IMR-90 (cell line): ENCODE results near the gene TGFBR1. TPM values are rescaled to one million over a fixed set of nuclear protein-coding genes. Genes with fewer than 3 reads are reported as not detected.

Source experiments
- ATAC-seq: fragments of 200-7000 bp; cut with Tn5 transposase; 2 replicates; pipeline ENCODE4 v1.9.1; 2020; ENCODE audit warnings: low read depth, mild to moderate bottlenecking, moderate library complexity
- BruUV-seq: library from RNA; stranded (reverse); fragments of 400-500 nt; replicated peaks from 2 replicates; lab custom pipeline; 2021; lab: Mats Ljungman, UMichigan
- CTCF ChIA-PET: fragments of 300-600 bp; formaldehyde crosslinking; extraction: SDS; loops from one replicate; lab custom pipeline; 2021; ENCODE audit warnings: antibody characterized with exemption; lab: Yijun Ruan, JAX
- POLR2A ChIA-PET: fragments of 300-600 bp; sonication (Branson Sonifier 250); formaldehyde crosslinking; loops from one replicate; lab custom pipeline; 2022; ENCODE audit warnings: antibody characterized with exemption; ENCODE audit not compliant: unreplicated experiment; lab: Charles Lee
- DNase-seq: peaks from one replicate; pipeline ENCODE4 v3.0.0; 2013
- H2AFZ ChIP-seq: replicated peaks from 2 replicates; pipeline ENCODE3; 2013; ENCODE audit warnings: low read length, mild to moderate bottlenecking; ENCODE audit not compliant: poor library complexity
- H2AK5ac ChIP-seq: 2 replicates; pipeline ENCODE4 v1.6.1; 2013; ENCODE audit warnings: low read depth, low read length, inconsistent platforms
- H2AK9ac ChIP-seq: replicated peaks from 2 replicates; pipeline ENCODE3; 2013; ENCODE audit warnings: mild to moderate bottlenecking, low read depth, low read length, moderate library complexity; ENCODE audit not compliant: poor library complexity
- H2BK120ac ChIP-seq: 2 replicates; pipeline ENCODE4 v1.6.1; 2013; ENCODE audit warnings: low read depth, low read length, inconsistent platforms
- H2BK15ac ChIP-seq: 3 replicates; pipeline ENCODE4 v1.6.1; 2013; ENCODE audit warnings: low read depth, low read length, inconsistent platforms
- H2BK20ac ChIP-seq: 2 replicates; pipeline ENCODE4 v1.6.1; 2013; ENCODE audit warnings: low read depth, mild to moderate bottlenecking, inconsistent platforms, low read length, moderate library complexity
- H2BK5ac ChIP-seq: 2 replicates; pipeline ENCODE4 v1.6.1; 2013; ENCODE audit warnings: mild to moderate bottlenecking, low read depth, low read length, inconsistent platforms; ENCODE audit not compliant: poor library complexity, severe bottlenecking
- H3K14ac ChIP-seq: replicated peaks from 2 replicates; pipeline ENCODE4 v1.6.1; 2013; ENCODE audit warnings: low read depth, low read length, inconsistent platforms
- H3K18ac ChIP-seq: 2 replicates; pipeline ENCODE4 v1.6.1; 2013; ENCODE audit warnings: low read depth, low read length, control low read depth
- H3K23ac ChIP-seq: 2 replicates; pipeline ENCODE4 v1.6.1; 2013; ENCODE audit warnings: low read depth, low read length, inconsistent platforms
- H3K27ac ChIP-seq: 2 replicates; pipeline ENCODE4 v1.5.1; 2013; ENCODE audit warnings: mild to moderate bottlenecking, control low read depth, low read length; ENCODE audit not compliant: insufficient read depth
- H3K27me3 ChIP-seq: 2 replicates; pipeline ENCODE4 v1.6.1; 2013; ENCODE audit warnings: low read length; ENCODE audit not compliant: control insufficient read depth, insufficient read depth
- H3K36me3 ChIP-seq: 2 replicates; pipeline ENCODE4 v1.6.1; 2013; ENCODE audit warnings: low read length, mixed read lengths; ENCODE audit not compliant: control insufficient read depth, insufficient read depth
- H3K4ac ChIP-seq: 2 replicates; pipeline ENCODE4 v1.6.1; 2013; ENCODE audit warnings: low read depth, low read length, inconsistent platforms
- H3K4me1 ChIP-seq: 2 replicates; pipeline ENCODE4 v1.6.1; 2013; ENCODE audit warnings: low read length, mixed read lengths; ENCODE audit not compliant: control insufficient read depth, insufficient read depth
- H3K4me2 ChIP-seq: 2 replicates; pipeline ENCODE4 v1.6.1; 2013; ENCODE audit warnings: low read depth, mild to moderate bottlenecking, control low read depth, low read length, moderate library complexity
- H3K4me3 ChIP-seq: 2 replicates; pipeline ENCODE4 v1.5.1; 2013; ENCODE audit warnings: low read depth, mild to moderate bottlenecking, control low read depth, low read length, moderate library complexity; ENCODE audit not compliant: insufficient read depth
- H3K56ac ChIP-seq: 2 replicates; pipeline ENCODE4 v1.6.1; 2013; ENCODE audit warnings: low read length, inconsistent platforms; ENCODE audit not compliant: insufficient read depth; ENCODE audit errors: extremely low read depth
- H3K79me1 ChIP-seq, 2 experiments: 2 replicates each; pipeline ENCODE4 v1.6.1; 2013; ENCODE audit warnings: low read length in 2 of 2, inconsistent platforms in 1 of 2, low read depth in 1 of 2
- H3K9ac ChIP-seq: 2 replicates; pipeline ENCODE4 v1.6.1; 2013; ENCODE audit warnings: low read depth, low read length, control low read depth
- H3K9me1 ChIP-seq: 2 replicates; pipeline ENCODE4 v1.6.1; 2013; ENCODE audit warnings: low read length, inconsistent platforms; ENCODE audit not compliant: insufficient read depth
- H3K9me3 ChIP-seq: 2 replicates; pipeline ENCODE4 v1.6.1; 2013; ENCODE audit warnings: low read length; ENCODE audit not compliant: control insufficient read depth, insufficient read depth
- H4K20me1 ChIP-seq: 2 replicates; pipeline ENCODE4 v1.6.1; 2013; ENCODE audit warnings: low read length, inconsistent platforms; ENCODE audit not compliant: insufficient read depth
- H4K5ac ChIP-seq: 2 replicates; pipeline ENCODE4 v1.6.1; 2013; ENCODE audit warnings: mild to moderate bottlenecking, low read depth, low read length, control low read depth
- H4K8ac ChIP-seq, 2 experiments: 2 replicates each; pipeline ENCODE4 v1.6.1; 2013; ENCODE audit warnings: low read depth in 2 of 2, low read length in 2 of 2, control low read depth in 1 of 2, inconsistent platforms in 1 of 2
- H4K91ac ChIP-seq: 2 replicates; pipeline ENCODE4 v1.6.1; 2013; ENCODE audit warnings: low read depth, low read length, inconsistent platforms; ENCODE audit not compliant: insufficient read depth
- BHLHE40 ChIP-seq: fragments of 150-350 bp; IDR thresholded peaks from 2 replicates; pipeline ENCODE4 v1.6.1; 2016; ENCODE audit warnings: mild to moderate bottlenecking, low read depth, low read length
- CHD1 ChIP-seq: IDR thresholded peaks from 2 replicates; pipeline ENCODE4 v1.6.1; 2012; ENCODE audit warnings: low read depth, low read length, improper control_type of control experiment
- ELK1 ChIP-seq: fragments of 150-350 bp; IDR thresholded peaks from 2 replicates; pipeline ENCODE4 v1.6.1; 2016; ENCODE audit warnings: low read depth, mild to moderate bottlenecking, low read length, moderate library complexity, borderline replicate concordance
- FOS ChIP-seq: fragments of 150-350 bp; IDR thresholded peaks from 2 replicates; pipeline ENCODE4 v1.6.1; 2016; ENCODE audit warnings: low read depth, low read length
- MAFK ChIP-seq: IDR thresholded peaks from 2 replicates; pipeline ENCODE4 v1.6.1; 2012; ENCODE audit warnings: low read depth, low read length, improper control_type of control experiment
- NFE2L2 ChIP-seq: fragments of 150-350 bp; IDR thresholded peaks from 2 replicates; pipeline ENCODE4 v1.6.1; 2016; ENCODE audit warnings: low read depth, mild to moderate bottlenecking, low read length
- RAD21 ChIP-seq: IDR thresholded peaks from 2 replicates; pipeline ENCODE4 v1.6.1; 2012; ENCODE audit warnings: low read length, improper control_type of control experiment
- SMC3 ChIP-seq: fragments of 150-350 bp; IDR thresholded peaks from 2 replicates; pipeline ENCODE4 v1.6.1; 2016; ENCODE audit warnings: low read depth, mild to moderate bottlenecking, antibody characterized with exemption, low read length, moderate library complexity
- WGBS, 2 experiments: methylation state at CpG; one replicate each; pipeline versions ENCODE4 v1.1.5 to v1.1.7; 2013; ENCODE audit warnings: missing lambda C conversion rate in 2 of 2; ENCODE audit not compliant: insufficient read length in 1 of 2; ENCODE audit errors: extremely low coverage in 2 of 2; 5-methylcytosine and 5-hydroxymethylcytosine counted together
- dilution Hi-C: fragments of 300-500 bp; cut with HindIII; formaldehyde crosslinking; loops from one replicate; pipeline ENCODE4 v1.14.3; 2018; ENCODE audit warnings: low sequenced_read_pairs; ENCODE audit not compliant: unreplicated experiment
- in situ Hi-C: fragments of 300-500 bp; cut with MboI; formaldehyde crosslinking; loops from 3 replicates; pipeline ENCODE4 v1.14.3; 2019; ENCODE audit warnings: low sequenced_read_pairs, inconsistent platforms, mixed read lengths
- intact Hi-C: fragments of 100-400 bp; cut with micrococcal nuclease; formaldehyde crosslinking; loops from 2 replicates; pipeline ENCODE4 v1.10.0; 2022
- polyA plus RNA-seq, 3 experiments: library from polyadenylated mRNA; depleted of rRNA; stranded (reverse); fragments of >200 nt; gene quantifications; 2 replicates each; pipeline ENCODE4 v1.2.3, GENCODE V29; 2012; ENCODE audit warnings: low replicate concordance in 1 of 3
- total RNA-seq: library from RNA; depleted of rRNA; stranded (reverse); fragments of >200 nt; gene quantifications from 2 replicates; pipeline ENCODE4 v1.2.3, GENCODE V29; 2012

Gene TGFBR1
- total and polyA plus RNA-seq, 2 of the 4 experiments (the other 2 are of a cell fraction) = 15.1 to 75.3 TPM

- H2BK120ac ChIP-seq = no peak overlapping the region
- H3K14ac ChIP-seq = no peak overlapping the region
- H4K5ac ChIP-seq = no peak overlapping the region; the same call in 1 of the 2 replicates
- H3K27ac ChIP-seq = no peak overlapping the region
- no peaks in the 10 kb centered on the region for H3K79me1 ChIP-seq
- BruUV-seq = no TSS peak
- dilution Hi-C loops (no loop called here), intact Hi-C loops (no loop called here), in situ Hi-C loops (loop anchor here (25.0 kb wide), 1 partner anchor 1397 kb away; the partner anchor contains the start of gene CAVIN4)
- no peaks in the 10 kb centered on the region for H3K36me3 ChIP-seq
- CTCF ChIA-PET = no interaction called here
- no peak overlapping the region for H2AK5ac ChIP-seq
- no peak; the same call in 1 of the 2 replicates for ATAC-seq
- peaks cover 4% of the 10 kb centered on the region for H3K4me1 ChIP-seq
- no peak for DNase-seq
- WGBS, 2 experiments = 100% methylated on average over 2 of the region's 3 CpGs; no CpG with 5 or more reads in 1 of the 2 experiments
- H3K9me3 ChIP-seq = peaks cover 5% of the 10 kb centered on the region
- no peak overlapping the region for H4K91ac ChIP-seq
- no peak overlapping the region for H3K4me3 ChIP-seq
- no peak overlapping the region for H3K9ac ChIP-seq
- H2BK20ac ChIP-seq = no peak overlapping the region
- H3K4ac ChIP-seq = no peak overlapping the region
- H2AFZ ChIP-seq = no peak overlapping the region
- no peak overlapping the region for H3K56ac ChIP-seq
- H3K27me3 ChIP-seq = peaks cover 8% of the 10 kb centered on the region
- H3K18ac ChIP-seq = no peak overlapping the region; the same call in 1 of the 2 replicates
- H2BK5ac ChIP-seq = no peak overlapping the region
- H4K8ac ChIP-seq = no peak overlapping the region
- no peaks in the 10 kb centered on the region for H3K9me1 ChIP-seq
- H2AK9ac ChIP-seq = no peak overlapping the region
- H3K4me2 ChIP-seq = no peak overlapping the region
- H4K20me1 ChIP-seq = no peaks in the 10 kb centered on the region
- H3K23ac ChIP-seq = no peak overlapping the region
- POLR2A ChIA-PET = no interaction called here
- TF ChIP-seq RAD21 (no peak), NFE2L2 (no peak), ELK1 (no peak), BHLHE40 (no peak), MAFK (no peak), FOS (no peak), SMC3 (no peak), CHD1 (no peak)
- no peak overlapping the region for H2BK15ac ChIP-seq
Measured at GRCh38 chr9:99190597-99191283, 85.8 kb downstream of the TGFBR1 start.
